HUDEP-2 (cell line): Measurements from ENCODE around the gene ADRM1.

Source experiments
- DNase-seq, 76 experiments: peaks; one replicate each; lab custom pipeline; 2025; ENCODE audit not compliant: unreplicated experiment in 76 of 76; lab: John Stamatoyannopoulos, UW

Gene ADRM1

GRCh38 chr20:62309198-62309944 is 6.6 kb downstream of the ADRM1 start:
- DNase-seq: no peak

- DNase-seq: no peak
These were observed 7.4 kb downstream of the ADRM1 start for GRCh38 chr20:62309947-62310756.

GRCh38 chr20:62310757-62311121 is 7.9 kb downstream of the ADRM1 start:
- DNase-seq: no peak

- DNase-seq: no peak
These were observed 8.4 kb downstream of the ADRM1 start for GRCh38 chr20:62311150-62311549.

GRCh38 chr20:62311832-62312661 is 9.2 kb downstream of the ADRM1 start:
- no peak for DNase-seq

GRCh38 chr20:62312662-62312977 is 9.8 kb downstream of the ADRM1 start:
- no peak for DNase-seq

- no peak for DNase-seq
These were observed 10.2 kb downstream of the ADRM1 start for GRCh38 chr20:62313021-62313420.

GRCh38 chr20:62313460-62314338 is 10.9 kb downstream of the ADRM1 start:
- DNase-seq: no peak

- no peak for DNase-seq
These were observed 11.5 kb downstream of the ADRM1 start for GRCh38 chr20:62314339-62314638.

- no peak for DNase-seq
These were observed 12.0 kb downstream of the ADRM1 start for GRCh38 chr20:62314711-62315302.

- DNase-seq: no peak
These were observed 13.0 kb downstream of the ADRM1 start for GRCh38 chr20:62315773-62316172.

GRCh38 chr20:62316331-62317166 is 13.8 kb downstream of the ADRM1 start:
- no peak for DNase-seq

- no peak for DNase-seq
These were observed 14.4 kb downstream of the ADRM1 start for GRCh38 chr20:62317167-62317655.

- no peak for DNase-seq
These were observed 15.9 kb downstream of the ADRM1 start for GRCh38 chr20:62318400-62319345.

GRCh38 chr20:62319346-62319909 is 16.6 kb downstream of the ADRM1 start:
- DNase-seq: no peak

- DNase-seq: peak in 42 of 76 experiments; percentile 7 to 65 (median 42)
These were observed 18.0 kb downstream of the ADRM1 start for GRCh38 chr20:62320581-62321354.

- peak in 49 of 76 experiments; percentile 3 to 70 (median 41) for DNase-seq
These were observed 18.7 kb downstream of the ADRM1 start for GRCh38 chr20:62321521-62321948.
